Heart left ventricle (tissue), 16 donors: ENCODE measurements around the gene MARCHF3. TPM values are rescaled to one million over a fixed set of nuclear protein-coding genes. Genes with fewer than 3 reads are reported as not detected.

ENCODE experiments used
- ATAC-seq, 4 donors: fragments of 200-7000 bp; cut with Tn5 transposase; one replicate each; pipeline ENCODE4 v1.9.1; 2020 to 2022; ENCODE audit warnings: moderate library complexity in 4 of 4, mild to moderate bottlenecking in 3 of 4, moderate number of reproducible peaks in 1 of 4
- DNase-seq, 5 donors: peaks; one replicate each; pipeline ENCODE4 v3.0.0-alpha.2; 2020
- H3K27ac ChIP-seq, 12 donors: fragments of 200-600 bp; sonication (generic) in 4 of 12; one replicate each; pipeline versions ENCODE4 v1.5.0 to v1.8.0; 2016 to 2022; ENCODE audit warnings: mild to moderate bottlenecking in 2 of 12
- H3K27me3 ChIP-seq, 9 donors: fragments of 200-600 bp; sonication (generic) in 2 of 9; one replicate each; pipeline versions ENCODE4 v1.5.1 to v1.8.0; 2016 to 2022; ENCODE audit warnings: mild to moderate bottlenecking in 3 of 9
- H3K36me3 ChIP-seq, 9 donors: fragments of 200-600 bp; sonication (generic) in 2 of 9; one replicate each; pipeline versions ENCODE4 v1.5.0 to v1.8.0; 2018 to 2022; ENCODE audit warnings: mild to moderate bottlenecking in 2 of 9
- H3K4me1 ChIP-seq, 12 donors: fragments of 200-600 bp; sonication (generic) in 4 of 12; one replicate each; pipeline versions ENCODE4 v1.5.0 to v1.8.0; 2016 to 2022; ENCODE audit warnings: mild to moderate bottlenecking in 3 of 12
- H3K4me3 ChIP-seq, 12 donors: fragments of 200-600 bp; sonication (generic) in 4 of 12; one replicate each; pipeline versions ENCODE4 v1.5.0 to v1.8.0; 2017 to 2022; ENCODE audit warnings: mild to moderate bottlenecking in 9 of 12, moderate library complexity in 4 of 12
- H3K9me3 ChIP-seq, 12 donors: fragments of 200-600 bp; sonication (generic) in 4 of 12; one replicate each; pipeline versions ENCODE4 v1.5.0 to v1.8.0; 2016 to 2022; ENCODE audit warnings: mild to moderate bottlenecking in 1 of 12
- CTCF ChIP-seq, 12 donors: fragments of 200-600 bp; sonication (generic) in 4 of 12; IDR thresholded peaks; one replicate each; pipeline versions ENCODE4 v1.5.0 to v1.8.0; 2018 to 2022; ENCODE audit warnings: antibody characterized with exemption in 12 of 12, mild to moderate bottlenecking in 5 of 12
- POLR2A ChIP-seq, 2 donors: fragments of 450-650 bp; IDR thresholded peaks; one replicate each; pipeline ENCODE4 v1.6.1; 2017; ENCODE audit warnings: antibody characterized with exemption in 2 of 2, mild to moderate bottlenecking in 2 of 2, moderate library complexity in 2 of 2
- WGBS, 4 donors: extraction: QIAGEN DNeasy Blood & Tissue Kit in 2 of 4; methylation state at CpG; one replicate each; pipeline versions ENCODE4 v1.1.5 to v1.1.7; 2013 to 2018; 5-methylcytosine and 5-hydroxymethylcytosine counted together
- intact Hi-C, 10 donors: fragments of 100-400 bp; cut with DNase I; formaldehyde crosslinking; loops; one replicate each; pipeline versions ENCODE4 v1.11.1 to v1.14.2; 2022
- polyA plus RNA-seq, 2 donors: library from polyadenylated mRNA; stranded (reverse); fragments of 200-250 nt; gene quantifications; one replicate each; pipeline ENCODE4 v1.2.3, GENCODE V29; 2013
- total RNA-seq, 9 donors: library from RNA; depleted of rRNA in 2 of 9; stranded (reverse); fragments of >200 nt in 2 of 9; fragmentation: NEBNext Ultra II Directional in 3 of 9; extraction: Animal tissue kit (Norgen Biotek cat#: 25700) in 3 of 9; gene quantifications; one replicate each; pipeline versions ENCODE4 v1.1.0 to v1.2.4, GENCODE V29; 2016 to 2023
- donor health status: ischemic (EF 13 %, LVEDD 7.1; RV severe dilation, severe dysfunction).
- donor health status: healthy with polysubstance abuse.
- donor health status: DM: no; HTN: yes; CAD: no.
- donor health status: DM: no; HTN: no; CAD: no.
- donor health status: ischemic (EF 25% LVEDD 6.9; RV normal size, moderate dysfunction).
- donor health status: ischemic (EF 25% LVEDD 5.7; RV mildly dilated, moderate dysfunction).
- donor health status: healthy.
- donor health status: DM: yes; HTN: yes; CAD: no.
- donor health status: ischemic (EF 35%, LVEDD 5.7; RV mildly dilated, moderate dysfunction).
- donor health status: nonischemic (EF 11% LVEDD 7.7; RV severe dilation, severe dysfunction).
- donor health status: DM: yes; HTN: yes; CAD: no.
- donor health status: PGD.
- donor health status: ischemic (EF 29% LVEDD 5.4; RV normal size, mild dysfunction).
- donor health status: nonischemic (EF 23%, LVEDD 6.1; RV moderate dilation, normal function).

The MARCHF3 gene
- total and polyA plus RNA-seq, 11 donors, result 9.9 to 113 (median 38.0) TPM

- intact Hi-C loops, result loop anchor here in 5 of 10 donors (5.0 to 10.0 kb wide), 3 partner anchors 194 to 206 kb away; no protein-coding TSS in a partner anchor
- Histone ChIP-seq H3K4me1 (peaks cover 0 to 34% (median 22%) of the 10 kb centered on the region in 12 donors), H3K27ac (peak overlapping the region in 11 of 12 donors; percentile 24 to 70 (median 40)), H3K27me3 (no peaks in the 10 kb centered on the region), H3K9me3 (no peaks in the 10 kb centered on the region), H3K36me3 (no peaks in the 10 kb centered on the region), H3K4me3 (peak overlapping the region in 4 of 12 donors; percentile 0 to 7 (median 2))
- 33 to 41% (median 38%) methylated on average over 9 of the region's 9 CpGs for WGBS, 4 donors
- ATAC-seq (peak; percentile 44 to 68 (median 62)), DNase-seq (peak in 1 of 5 donors; percentile 26)
- no peak for TF ChIP-seq POLR2A (IDR thresholded peaks at IDR 0.05)
- no peak for TF ChIP-seq CTCF (IDR thresholded peaks at IDR 0.05)
Measured at GRCh38 chr5:127040796-127041520, 10.6 kb upstream of the MARCHF3 start.

- Histone ChIP-seq H3K9me3 (no peaks in the 10 kb centered on the region), H3K4me1 (peaks cover 0 to 34% (median 22%) of the 10 kb centered on the region in 12 donors), H3K27ac (peak overlapping the region in 6 of 12 donors; percentile 4 to 44 (median 26)), H3K4me3 (no peak overlapping the region), H3K36me3 (no peaks in the 10 kb centered on the region), H3K27me3 (no peaks in the 10 kb centered on the region)
- ATAC-seq (peak; percentile 70 to 85 (median 75)), DNase-seq (peak in 2 of 5 donors; percentile 18 to 24)
- 13 to 24% (median 18%) methylated on average over 4 of the region's 4 CpGs for WGBS, 4 donors
- TF ChIP-seq CTCF (IDR thresholded peaks at IDR 0.05) (no peak), POLR2A (IDR thresholded peaks at IDR 0.05) (no peak)
- intact Hi-C loops, result loop anchor here in 3 of 10 donors (5.0 to 10.0 kb wide), 2 partner anchors 39 to 184 kb away; no protein-coding TSS in a partner anchor
Measured at GRCh38 chr5:127038550-127038949, 8.2 kb upstream of the MARCHF3 start.

- Histone ChIP-seq H3K4me1 (peaks cover 0 to 27% (median 17%) of the 10 kb centered on the region in 12 donors), H3K27ac (no peak overlapping the region), H3K27me3 (no peaks in the 10 kb centered on the region), H3K9me3 (no peaks in the 10 kb centered on the region), H3K36me3 (no peaks in the 10 kb centered on the region), H3K4me3 (no peak overlapping the region)
- ATAC-seq, result no peak
- intact Hi-C loops, result loop anchor here in 9 of 10 donors (2.0 to 10.0 kb wide), 8 partner anchors 40 to 185 kb away; partner anchors contain the start of gene C5orf63 (in 3 of the 9)
- no peak for DNase-seq
- WGBS, 4 donors, result 96 to 100% (median 98%) methylated on average over 2 of the region's 2 CpGs
- no peak for TF ChIP-seq POLR2A (IDR thresholded peaks at IDR 0.05)
- TF ChIP-seq CTCF (IDR thresholded peaks at IDR 0.05), result no peak
Measured at GRCh38 chr5:127031863-127032232, 1.5 kb upstream of the MARCHF3 start.

GRCh38 chr5:127031147-127031862 lies 947 bp upstream of the MARCHF3 start:
- Histone ChIP-seq H3K36me3 (no peaks in the 10 kb centered on the region), H3K4me3 (peak overlapping the region; percentile 69 to 97 (median 90)), H3K27ac (peak overlapping the region; percentile 72 to 96 (median 92)), H3K27me3 (no peaks in the 10 kb centered on the region), H3K9me3 (no peaks in the 10 kb centered on the region), H3K4me1 (peaks cover 0 to 32% (median 19%) of the 10 kb centered on the region in 12 donors)
- 21 to 31% (median 26%) methylated on average over 31 to 45 of the region's 45 CpGs for WGBS, 4 donors
- TF ChIP-seq CTCF (IDR thresholded peaks at IDR 0.05), result no peak
- TF ChIP-seq POLR2A (IDR thresholded peaks at IDR 0.05), result no peak
- intact Hi-C loops, result loop anchor here in 9 of 10 donors (2.0 to 10.0 kb wide), 8 partner anchors 41 to 184 kb away; partner anchors contain the start of gene C5orf63 (in 3 of the 9)
- ATAC-seq, result peak in 1 of 4 donors; percentile 1
- DNase-seq, result peak in 4 of 5 donors; percentile 17 to 72 (median 38)
